ENCODE results near the gene YKT6.
A peak's percentile ranks its signal among the peaks of the same experiment; 100 is the strongest.

The YKT6 gene

DNA sequence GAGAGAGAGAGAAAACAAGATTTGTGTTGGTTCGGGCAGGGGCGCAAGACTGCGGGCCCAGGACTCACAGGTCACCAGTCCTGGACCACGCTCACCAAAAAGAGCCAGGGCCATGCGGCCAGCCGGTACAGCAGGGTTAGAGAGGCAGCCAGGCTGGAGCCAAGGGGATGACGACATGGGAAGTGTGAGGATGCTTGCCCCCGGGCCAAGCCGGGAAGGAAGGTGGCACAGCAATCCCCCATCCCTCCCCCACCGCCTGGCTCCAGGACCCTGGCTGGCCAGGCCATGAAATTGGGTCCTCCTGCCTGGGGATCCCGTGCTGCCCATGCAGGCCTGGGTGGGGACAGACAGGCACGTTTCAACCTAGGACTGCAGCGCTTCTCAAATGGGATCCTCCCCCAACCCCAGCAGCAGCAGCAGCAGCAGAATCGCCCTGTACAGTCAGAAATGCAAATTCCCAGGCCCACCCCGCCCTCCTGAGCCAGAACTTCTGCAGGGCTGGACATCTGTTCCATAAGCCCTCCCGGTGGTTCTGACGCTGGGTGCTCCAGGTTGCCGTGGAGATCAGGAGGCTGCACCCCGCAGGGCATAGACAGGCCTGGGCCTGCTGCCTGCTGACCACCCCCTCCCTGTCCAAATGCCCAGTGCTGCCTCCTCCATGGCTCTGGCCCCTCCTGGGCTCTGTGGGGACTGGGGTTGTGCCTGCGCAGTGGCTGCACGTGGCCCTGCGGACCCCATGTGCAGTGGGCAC lies 35.0 kb downstream of the YKT6 start:
- DNase-seq (ENCODE audit: low read depth): no peak

DNA sequence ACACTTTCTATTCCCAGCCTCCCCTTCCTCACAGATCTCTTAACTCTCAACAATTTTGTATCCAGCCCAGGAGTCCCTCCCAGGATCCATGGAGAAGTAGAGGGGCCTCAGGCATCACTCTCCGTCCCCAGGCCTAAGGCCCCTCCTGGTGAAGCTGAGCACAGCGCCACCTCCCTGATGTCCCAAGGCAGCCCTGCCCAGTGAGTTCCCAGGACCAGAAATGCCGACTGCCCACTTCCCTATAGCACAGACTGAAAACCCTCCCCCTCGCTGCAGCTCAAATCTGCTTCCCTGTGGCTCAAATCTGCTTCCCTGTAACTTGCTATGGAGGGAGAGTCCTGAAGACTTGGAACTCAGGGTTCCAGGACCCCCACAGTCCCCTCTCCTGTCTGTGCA lies 35.6 kb downstream of the YKT6 start:
- DNase-seq (ENCODE audit: low read depth): no peak

DNA sequence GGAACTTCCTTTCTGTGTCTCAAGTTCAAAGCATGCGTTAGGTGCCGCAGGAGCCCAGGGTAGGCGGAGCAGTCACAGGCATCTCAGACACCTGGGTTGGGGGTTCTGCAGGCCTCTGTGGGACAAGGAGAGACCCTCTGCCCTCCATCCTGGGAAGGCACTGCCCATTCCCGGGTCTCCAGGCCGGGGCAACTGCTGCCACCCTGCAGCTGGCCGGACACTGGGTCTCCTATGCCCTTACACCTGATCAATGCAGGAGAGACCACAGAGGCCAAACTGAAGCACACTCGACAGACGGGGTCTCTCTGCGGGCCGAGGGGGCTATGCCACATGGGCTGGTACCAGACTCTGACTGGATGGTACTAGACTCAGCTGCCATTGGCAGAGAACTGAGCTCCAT lies 36.9 kb downstream of the YKT6 start:
- DNase-seq (ENCODE audit: low read depth): no peak

DNA sequence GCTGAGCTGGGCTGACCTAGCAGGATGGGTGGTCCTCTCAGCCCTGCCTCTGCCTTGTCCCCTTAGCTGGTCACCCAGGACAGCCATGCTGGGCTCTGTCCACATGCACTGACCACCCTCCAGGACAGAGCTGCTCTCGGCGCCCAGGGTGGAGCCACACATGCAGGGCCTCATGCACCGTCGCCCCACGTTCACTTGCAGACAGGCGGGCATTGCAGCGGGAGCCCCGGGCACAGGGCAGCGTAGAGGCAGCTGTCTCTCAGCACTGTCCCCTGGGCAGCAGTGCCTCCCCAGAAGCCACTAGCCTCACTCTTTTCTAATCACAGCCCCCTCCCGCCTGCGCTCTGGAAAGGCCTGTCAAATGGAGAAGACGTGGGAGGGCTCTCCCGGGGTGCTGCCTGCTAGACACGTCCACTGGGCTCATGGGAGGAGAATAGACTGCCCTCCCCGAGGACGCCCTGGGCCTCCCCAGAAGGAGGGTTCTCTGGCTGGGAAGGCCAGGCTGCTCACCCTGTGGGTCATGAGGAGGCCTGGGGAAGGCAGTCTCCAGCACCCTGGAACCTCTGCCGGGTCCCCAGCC lies 37.4 kb downstream of the YKT6 start:
- no peak for DNase-seq (ENCODE audit: low read depth)

DNA sequence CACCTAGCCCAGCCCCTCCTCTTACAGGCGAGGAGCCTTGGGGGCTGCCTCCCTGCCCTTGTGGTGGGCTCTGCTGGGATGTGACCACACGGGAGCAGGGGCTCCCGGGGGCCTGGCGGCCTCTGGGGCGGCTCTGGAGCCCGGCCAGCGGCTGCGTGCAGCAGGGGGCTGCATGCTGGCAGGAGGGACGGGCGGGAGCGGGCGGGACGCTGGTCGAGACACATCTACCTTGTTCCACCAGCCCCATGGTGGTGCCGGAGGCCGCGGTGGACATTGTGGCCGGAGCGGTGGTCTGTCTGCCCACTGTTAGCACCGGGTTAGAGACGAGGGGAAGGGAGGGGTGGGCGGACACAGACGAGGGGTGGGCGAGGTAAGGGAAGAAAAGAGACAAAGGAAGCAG lies 38.6 kb downstream of the YKT6 start:
- DNase-seq (ENCODE audit: low read depth): no peak

DNA sequence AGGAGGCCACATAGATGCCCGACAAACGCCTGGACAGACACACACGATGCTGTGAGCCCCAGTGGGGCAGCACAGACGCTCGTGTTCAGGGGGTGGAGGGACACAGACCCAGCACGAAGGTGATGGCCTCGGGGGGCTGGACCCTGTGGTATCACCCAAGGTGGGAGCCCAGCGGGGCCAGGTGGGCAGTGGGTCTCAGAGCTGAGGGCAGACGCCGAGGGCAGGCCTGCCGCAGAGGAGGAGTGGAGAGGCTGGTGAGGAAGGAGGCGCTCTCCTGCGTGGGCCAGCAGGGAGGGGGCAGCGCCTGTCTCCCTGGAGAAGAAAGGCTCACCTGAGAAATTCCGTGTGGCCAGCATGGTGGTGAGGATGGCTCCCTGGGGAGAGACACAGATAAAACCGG lies 39.6 kb downstream of the YKT6 start:
- DNase-seq (ENCODE audit: low read depth): no peak

DNA sequence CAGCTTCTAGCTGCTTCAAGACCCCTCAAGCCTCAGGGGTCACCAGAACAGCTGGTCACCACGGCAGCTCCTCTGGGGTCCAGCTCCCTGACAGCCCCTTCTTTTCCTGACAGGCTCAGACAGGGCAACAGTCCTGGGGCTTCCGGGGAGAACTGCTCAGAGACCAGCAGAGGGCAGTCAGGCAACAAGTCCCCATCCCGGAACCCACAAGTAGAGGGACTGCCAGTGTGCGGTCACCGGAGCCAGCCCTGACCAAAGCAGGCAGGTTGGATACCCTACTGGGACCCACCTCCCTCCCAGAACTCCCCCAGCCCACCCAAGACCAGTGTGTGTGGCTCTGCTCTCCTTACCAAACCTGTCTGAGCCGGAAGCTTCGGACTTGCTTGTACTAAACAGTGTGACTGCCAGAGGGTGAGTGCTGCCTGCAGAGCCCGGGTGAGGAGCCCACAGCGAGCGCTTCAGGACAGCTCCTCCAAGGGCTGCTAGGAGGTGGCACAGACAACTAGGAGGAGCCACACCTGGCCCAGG lies 40.3 kb downstream of the YKT6 start:
- DNase-seq (ENCODE audit: low read depth): peak; percentile 36

DNA sequence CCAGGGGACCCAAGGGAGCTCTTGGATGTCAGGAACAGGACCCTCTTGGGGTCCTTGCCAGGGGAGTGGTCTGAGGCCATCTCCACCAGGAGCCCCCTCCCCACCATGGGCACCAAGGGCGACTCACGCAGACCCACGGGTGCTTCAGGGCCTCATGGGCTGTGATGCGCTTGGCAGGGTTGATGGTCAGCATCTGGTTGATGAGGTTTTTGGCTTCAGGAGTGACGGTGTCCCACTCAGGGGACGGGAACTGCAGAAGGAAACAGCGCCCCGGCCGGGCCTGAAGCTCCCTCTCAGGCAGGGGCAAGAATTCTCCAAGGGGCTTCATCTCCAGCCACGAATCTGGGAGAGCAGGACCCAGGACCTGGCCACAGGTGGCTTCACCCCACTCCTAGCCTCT lies 41.3 kb downstream of the YKT6 start:
- DNase-seq (ENCODE audit: low read depth): no peak

DNA sequence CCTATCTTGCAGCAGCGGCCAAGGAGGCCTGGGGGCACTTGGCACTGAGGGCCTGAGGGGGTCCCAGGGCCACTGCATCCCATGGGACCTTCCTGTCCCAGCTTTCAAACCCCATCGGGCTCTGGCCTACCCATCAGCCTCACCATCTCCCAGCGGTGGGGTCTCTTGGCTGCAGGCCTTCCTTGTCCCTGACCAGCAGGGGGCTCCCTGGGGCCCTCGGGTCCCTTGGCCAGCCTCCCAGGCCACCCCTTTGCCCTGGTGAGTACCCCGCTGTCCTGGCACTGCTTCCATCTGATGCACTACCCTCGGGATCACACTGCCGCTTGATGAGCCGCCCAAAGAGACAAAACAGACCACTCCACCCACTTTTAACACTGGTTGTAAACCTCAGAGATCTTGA lies 43.5 kb downstream of the YKT6 start:
- DNase-seq (ENCODE audit: low read depth): no peak

DNA sequence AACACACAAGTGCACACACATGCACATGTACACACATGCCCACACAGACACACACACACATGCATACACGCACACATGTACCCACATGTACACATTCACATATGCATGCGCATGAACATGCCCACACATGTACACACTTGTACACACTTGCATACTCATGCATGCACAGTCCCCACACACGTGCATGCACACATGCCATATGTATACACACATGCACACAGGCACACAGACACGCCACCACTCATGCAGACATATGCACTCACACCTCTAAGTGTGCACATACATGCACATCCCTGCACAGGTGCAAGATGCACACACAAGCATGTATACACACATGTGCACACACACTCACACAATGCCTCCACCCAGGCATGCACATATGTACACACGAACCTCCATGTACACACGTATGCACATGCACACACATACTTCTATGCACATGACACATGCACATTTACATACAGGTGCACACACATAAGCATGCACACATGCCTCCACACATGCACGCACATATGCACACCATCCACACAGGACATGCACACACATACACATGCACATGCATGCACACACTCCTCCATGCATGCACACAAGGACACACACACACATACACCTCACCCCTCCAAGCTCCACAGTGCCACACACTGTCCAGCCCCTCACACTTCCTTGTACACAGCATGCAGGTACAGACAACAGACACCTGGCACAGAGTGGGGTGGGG lies 45.8 kb downstream of the YKT6 start:
- no peak for DNase-seq (ENCODE audit: low read depth)

DNA sequence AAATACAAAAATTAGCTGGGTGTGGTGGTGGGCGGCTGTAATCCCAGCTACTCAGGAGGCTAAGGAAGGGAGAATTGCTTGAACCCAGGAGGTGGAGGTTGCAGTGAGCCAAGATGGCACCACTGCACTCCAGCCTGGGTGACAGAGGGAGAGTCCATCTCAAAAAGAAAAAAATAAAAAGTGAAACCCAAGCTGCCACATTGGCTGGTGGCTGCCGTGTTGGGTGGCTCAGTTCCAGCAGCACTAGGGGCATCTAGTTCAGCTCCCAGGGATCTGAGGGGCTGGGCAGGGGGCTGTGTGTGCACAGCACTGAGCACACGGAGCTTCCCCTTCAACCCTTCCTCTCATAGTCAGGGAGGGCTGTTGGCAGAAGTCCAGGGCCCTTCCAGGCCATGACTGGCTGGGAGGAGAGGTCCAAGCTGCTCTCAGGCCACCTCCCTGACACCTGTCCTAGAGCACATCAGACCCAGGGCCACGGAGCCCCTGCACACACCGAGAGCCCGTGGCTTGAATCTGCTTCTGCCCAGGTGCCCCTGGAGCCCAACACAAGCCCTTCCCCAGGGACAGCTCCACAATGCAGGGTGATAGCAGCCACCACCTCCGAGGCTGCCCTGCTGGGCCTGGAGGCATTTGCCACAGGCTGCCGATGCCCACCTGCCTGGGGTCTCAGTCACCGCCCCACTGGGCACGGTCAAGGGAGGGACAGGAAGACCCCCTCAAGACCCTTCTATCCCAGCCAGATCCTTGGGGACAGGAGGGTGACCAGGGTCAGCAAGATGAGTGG lies 47.3 kb downstream of the YKT6 start:
- DNase-seq (ENCODE audit: low read depth): no peak

DNA sequence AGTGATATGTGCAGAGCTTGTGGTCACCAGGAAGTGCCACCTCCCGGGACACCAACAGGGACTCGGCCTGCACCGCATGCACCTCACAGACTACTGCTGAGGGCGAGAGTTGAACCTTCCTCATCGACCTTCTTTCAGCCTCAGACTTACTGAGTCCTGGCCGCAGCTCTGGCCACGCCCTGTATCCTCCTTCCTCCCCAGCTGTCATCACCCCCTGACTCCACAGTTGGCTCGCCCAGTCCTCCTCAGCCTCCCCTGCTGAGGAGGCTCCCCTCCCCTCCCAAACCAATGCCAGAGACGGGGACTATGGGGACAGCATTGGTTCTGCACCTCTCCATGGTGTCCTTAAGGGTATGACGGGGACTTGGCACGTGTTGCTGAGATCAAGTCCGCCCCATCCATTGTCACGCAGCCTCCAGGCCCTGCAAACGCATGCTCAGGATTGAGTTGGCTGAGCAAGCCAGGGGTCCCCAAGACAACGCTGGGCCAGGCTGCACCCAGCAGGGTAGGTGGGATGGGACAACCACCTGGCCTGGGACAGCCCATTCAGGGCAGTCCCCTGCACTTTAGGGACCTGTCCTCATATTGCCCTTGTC lies 49.0 kb downstream of the YKT6 start:
- no peak for DNase-seq (ENCODE audit: low read depth)

DNA sequence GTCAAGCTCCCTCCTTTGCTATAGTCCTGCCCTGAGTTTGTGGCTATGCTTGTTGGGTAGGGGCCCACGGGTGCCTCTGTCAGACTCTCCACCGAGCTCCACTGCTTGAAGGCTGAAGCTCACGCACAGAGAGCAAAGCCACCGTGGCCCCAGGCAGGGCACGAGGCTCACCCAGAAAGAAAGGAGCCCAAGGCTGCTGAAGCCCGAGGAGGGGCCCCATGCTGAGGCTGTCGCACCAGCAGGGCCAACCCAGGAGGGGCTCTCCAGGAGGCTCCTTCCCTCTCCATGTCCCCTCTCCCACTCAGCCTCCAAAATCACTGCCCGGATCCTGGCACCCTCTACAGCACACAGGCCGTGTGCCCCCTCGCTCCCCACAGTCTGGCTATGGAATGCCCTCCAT lies 50.5 kb downstream of the YKT6 start:
- DNase-seq (ENCODE audit: low read depth): no peak

DNA sequence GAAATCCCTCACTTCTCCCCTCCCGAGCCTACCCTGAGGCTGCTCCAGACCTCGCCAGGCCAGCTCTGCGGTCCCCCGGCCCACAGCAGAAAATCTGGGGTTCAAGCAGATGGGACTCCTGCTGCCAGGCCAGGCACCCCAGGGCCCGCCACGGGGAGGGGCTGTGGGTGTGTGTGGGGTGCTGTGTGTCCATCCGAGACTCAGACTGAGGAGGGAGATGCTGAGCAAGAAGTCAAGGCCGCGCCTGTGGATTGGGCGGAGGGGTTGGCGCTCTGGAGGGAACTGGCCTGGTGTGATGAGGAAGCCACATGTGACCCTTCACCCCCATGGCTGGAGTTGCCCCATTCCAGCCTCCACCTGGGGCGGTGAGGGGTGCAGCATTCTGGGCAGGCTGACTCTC lies 51.1 kb downstream of the YKT6 start:
- DNase-seq (ENCODE audit: low read depth): no peak

DNA sequence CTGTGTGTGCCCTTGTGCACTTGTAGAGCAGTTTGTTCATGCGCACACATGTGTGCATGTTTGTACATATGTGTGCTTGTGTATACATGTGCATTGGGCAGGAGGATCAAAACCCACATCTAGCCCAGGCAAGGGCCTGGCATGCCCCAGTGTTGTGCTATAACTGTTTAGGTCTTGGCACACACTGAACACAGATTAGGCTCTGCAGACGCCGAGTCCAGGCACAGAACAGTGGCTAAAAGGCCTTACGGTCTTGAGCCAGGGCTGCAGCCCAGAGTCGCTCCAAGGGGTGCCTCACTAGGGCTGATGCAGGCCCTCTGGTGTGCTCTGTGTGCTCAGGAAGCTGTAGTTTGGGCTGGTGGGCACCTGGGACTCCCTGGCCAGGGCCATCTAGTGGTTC lies 55.7 kb downstream of the YKT6 start:
- DNase-seq (ENCODE audit: low read depth): no peak

DNA sequence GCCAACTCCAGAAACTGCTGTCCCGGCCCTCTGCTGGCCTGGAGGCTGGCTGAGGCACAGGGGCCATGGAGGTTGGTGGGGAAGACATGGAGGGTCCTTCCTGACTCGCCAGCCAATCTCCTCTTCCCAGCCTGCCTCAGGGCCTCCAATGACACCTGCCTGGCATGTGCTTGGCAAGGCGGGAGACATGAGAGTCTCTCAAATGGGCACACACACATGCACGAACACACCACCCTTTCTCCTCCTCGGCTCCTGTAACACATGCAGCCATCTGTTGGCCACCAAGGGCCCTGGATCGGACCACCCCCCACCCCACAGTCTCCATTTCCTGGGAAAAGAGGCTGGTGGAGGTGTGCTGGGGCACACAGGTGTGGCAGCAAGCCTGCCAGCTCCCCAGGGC lies 56.4 kb downstream of the YKT6 start:
- no peak for DNase-seq (ENCODE audit: low read depth)

DNA sequence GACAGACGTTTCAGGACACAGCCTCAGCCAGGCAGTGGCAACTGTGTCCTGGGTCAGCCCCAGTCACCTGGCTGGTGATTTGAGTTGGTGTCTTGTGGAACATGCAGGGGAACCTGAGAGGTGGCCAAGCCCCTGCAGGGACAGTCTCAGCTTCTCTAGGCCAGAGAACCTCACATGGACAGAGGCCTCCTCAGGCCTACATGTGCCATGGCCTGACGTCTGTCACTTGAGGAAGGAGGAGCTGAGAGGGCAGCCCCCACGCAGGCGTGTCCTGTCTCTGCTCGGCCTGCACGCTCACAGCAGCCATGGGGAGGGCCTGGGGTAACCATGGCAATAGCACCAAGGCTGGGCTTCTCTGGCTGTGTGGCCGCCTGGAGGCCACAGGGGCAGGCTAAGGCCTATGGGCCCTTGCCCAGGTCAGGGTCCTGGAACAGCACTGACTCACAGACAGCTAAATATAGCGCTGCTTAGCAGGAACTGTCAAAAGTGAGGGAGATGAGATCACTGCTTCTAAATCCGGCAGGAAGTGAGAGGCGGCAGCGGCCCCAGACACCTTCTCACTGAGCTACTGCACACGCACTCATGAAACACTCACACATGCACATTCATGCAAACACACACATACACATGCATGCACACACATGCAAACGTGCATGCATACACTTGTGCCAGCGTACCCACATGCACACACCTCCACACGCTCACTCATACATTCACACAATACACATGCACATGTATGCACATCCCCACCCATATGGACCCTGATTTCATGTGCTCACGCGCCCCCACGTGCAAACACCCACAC lies 57.0 kb downstream of the YKT6 start:
- peak; percentile 15 for DNase-seq (ENCODE audit: low read depth)

DNA sequence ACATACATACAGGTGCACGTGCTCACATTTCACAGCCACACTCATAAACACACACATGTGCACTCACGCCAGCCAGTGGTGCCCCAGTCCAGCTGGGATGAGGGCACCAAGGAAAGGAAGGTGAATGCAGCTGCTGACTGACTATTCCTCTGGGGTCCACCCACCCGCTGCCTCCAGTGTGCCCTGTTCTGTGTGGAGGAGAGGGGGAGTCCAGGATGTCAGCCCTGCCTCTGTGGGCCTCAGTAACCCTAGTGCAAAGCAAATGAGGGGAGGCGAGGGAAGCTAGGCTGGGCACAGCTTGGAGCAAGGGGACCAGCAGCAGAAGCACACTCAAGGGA lies 57.6 kb downstream of the YKT6 start:
- DNase-seq (ENCODE audit: low read depth): no peak

DNA sequence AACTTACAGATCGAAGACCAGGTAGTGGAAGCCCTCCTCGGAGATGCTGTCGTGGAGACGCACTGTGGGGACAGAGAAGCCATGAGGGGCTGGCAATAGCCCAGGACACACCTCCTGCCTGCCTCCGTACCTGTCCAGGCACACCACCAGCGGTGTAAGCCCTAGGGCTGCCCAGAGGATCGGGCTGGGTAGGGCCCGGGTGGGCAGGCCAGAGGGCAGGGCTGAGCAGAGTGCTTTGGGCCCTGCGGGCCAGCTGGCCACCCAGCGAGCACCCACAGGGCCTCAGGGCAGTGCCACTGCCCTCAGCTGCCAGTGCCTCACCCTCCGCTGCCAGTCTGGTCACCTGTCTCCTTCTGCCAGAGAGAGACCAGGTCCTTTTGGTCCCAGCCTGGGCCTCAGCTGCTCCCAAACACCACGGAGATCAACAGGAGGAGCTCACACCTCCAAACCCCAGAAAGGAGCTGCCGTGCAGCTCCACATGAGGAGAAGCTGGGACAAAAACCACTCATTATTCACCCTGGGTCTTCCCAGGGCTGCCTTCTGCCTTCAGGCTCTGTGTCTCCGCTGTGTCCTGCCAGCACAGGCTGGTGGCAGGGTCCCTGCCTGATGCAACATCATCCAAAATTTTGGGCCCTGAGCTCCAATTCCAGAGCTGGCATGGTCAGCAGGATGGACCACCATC lies 58.2 kb downstream of the YKT6 start:
- DNase-seq (ENCODE audit: low read depth): no peak

DNA sequence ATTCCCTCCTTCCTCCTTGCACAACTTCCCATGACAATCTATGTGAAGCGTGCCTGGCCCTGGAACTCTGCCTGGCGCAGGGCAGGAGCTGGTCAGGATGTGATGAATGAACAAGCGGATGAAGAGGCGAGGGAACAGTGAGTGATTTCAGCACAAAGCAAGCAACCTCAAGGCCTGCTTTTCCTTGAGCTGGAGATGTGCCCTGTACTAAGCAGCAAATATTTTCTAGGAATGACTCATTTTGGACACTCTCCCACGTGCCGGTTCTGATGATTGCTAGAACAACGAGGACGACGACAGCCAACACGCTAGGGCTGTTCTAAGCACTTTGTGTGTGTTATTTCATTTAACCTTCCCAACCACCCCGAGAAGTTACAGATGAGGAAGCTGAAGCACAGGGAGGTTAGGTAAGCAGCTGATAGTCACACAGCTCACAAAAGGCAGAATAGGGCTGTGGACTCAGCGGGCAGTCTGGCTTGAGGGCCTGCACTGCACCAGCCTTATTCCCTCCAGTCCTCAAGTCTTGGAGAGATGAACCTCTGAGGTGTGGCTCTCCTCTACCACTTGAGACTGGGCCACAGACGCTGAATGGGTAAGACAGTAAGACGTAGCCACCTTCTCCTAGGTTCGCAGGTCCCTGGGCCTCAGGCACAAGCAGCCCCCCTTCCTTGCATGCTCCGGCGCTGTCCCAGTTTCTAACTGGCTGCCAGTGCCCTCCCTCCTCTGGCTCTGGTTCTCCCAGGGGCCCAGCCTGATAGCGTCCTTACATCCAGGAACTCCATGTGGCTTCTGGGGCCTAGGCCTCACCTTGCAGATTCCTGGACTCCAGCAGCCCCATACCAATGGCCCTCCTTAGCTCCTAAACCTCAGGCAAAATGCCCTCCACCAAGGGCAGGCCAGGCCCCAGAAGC lies 59.0 kb downstream of the YKT6 start:
- peak; percentile 3 for DNase-seq (ENCODE audit: low read depth)
